GM12874 (cell line): ENCODE results near the gene CCDC43.

Source experiments
- TF ChIP-seq, protein P1 (sequence below): IDR thresholded peaks from 2 replicates; pipeline ENCODE4 v1.5.1; 2011; ENCODE audit warnings: low read depth, mild to moderate bottlenecking, control low read depth, low read length, moderate library complexity; ENCODE audit not compliant: insufficient read depth

CCDC43 gene

DNA sequence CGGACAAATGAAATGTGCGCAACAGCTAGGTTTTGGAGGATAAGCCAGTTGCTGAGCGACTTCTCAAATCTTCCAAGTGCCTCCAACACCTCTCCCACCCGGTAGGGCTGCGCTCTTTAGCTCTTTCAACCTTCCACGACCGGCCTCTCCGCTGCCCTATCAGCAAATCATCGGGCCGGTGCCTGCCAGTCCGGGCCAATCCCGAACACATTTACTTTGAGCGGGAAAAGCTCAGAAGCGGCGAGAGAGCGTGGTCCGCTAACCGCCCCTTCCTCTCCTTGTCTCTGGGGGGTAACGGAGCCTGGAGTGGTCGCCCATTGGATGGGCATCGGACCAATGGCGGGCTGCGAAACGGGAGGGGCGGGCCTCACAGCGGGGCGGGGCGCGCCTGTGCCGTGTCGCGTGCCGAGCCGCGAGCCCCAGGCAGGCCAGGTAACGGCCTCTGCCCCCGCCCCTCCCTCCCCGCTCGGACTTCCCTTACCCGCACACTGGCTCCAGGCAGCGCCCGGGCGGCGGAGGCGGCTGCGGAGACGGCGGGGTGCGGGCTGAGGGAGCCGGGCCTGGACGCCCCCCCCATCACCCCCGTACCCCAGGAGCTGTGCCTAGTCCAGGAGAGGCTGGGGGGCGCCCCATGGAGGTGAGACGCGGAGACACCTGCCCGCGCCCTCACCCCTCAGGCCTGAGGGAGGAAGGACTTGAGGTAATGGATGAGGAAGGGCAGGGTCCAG, 33.4 kb downstream of the CCDC43 start, which contains the start of gene MEIOC:
TSS of gene MEIOC (plus strand) at position 486 of the 728 bp plus-strand sequence. CDS start at position 632, 146 bp downstream.
- TF ChIP-seq, protein P1, sequence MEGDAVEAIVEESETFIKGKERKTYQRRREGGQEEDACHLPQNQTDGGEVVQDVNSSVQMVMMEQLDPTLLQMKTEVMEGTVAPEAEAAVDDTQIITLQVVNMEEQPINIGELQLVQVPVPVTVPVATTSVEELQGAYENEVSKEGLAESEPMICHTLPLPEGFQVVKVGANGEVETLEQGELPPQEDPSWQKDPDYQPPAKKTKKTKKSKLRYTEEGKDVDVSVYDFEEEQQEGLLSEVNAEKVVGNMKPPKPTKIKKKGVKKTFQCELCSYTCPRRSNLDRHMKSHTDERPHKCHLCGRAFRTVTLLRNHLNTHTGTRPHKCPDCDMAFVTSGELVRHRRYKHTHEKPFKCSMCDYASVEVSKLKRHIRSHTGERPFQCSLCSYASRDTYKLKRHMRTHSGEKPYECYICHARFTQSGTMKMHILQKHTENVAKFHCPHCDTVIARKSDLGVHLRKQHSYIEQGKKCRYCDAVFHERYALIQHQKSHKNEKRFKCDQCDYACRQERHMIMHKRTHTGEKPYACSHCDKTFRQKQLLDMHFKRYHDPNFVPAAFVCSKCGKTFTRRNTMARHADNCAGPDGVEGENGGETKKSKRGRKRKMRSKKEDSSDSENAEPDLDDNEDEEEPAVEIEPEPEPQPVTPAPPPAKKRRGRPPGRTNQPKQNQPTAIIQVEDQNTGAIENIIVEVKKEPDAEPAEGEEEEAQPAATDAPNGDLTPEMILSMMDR: no peak

DNA sequence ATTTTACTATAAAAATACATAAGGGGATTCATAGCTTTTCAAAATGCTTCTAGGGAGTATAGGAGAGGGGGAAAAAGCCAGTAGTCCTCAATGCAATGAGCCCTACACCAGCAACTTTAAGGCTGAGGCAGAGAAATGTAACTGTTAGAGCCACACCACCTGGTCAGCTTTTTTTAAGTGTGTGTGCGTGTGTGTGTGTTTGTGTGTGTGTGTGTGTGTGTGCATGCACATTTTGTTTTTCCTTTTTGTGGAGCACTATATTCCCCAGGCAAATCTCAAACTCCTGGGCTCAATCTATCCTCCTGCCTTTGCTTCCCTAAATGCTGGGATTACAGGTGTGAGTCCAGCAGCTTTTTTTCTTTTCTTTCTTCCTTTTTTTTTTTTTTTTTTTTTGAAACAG, 35.6 kb downstream of the CCDC43 start:
- TF ChIP-seq, protein P1: no peak

DNA sequence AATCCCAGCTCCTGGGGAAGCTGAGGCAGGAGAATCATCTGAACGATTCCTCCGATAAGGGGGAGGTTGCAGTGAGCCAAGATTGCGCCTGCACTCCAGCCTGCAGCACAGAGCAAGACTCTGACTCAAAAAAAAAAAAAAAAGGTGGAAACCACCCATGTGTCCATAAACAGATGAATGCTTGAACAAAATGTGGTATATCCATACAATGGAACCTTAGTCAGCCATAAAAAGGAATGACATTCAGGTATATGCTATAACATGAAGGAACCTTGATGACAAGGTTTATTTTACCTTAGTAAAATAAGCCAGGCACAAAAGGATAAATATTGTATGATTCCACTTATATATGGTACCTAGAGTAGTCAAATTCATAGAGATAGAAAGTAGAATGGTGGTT, 36.2 kb downstream of the CCDC43 start:
- TF ChIP-seq, protein P1: no peak

DNA sequence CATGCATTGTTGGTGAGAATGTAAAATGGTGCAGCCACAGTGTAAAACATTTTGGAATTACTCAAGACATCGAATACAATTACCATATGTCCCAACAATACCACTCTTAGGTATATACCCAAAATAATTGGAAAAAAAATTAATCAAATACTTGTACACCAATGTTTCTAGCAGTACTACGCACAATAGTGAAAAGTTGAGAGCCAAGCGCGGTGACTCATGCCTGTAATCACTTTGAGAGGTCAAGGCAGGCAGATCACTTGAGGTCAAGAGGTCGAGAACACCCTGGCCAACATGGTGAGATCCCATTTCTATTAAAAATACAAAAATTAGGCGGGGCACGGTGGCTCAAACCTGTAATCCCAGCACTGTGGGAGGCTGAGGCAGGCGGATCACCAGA, 36.8 kb downstream of the CCDC43 start:
- TF ChIP-seq, protein P1: no peak

DNA sequence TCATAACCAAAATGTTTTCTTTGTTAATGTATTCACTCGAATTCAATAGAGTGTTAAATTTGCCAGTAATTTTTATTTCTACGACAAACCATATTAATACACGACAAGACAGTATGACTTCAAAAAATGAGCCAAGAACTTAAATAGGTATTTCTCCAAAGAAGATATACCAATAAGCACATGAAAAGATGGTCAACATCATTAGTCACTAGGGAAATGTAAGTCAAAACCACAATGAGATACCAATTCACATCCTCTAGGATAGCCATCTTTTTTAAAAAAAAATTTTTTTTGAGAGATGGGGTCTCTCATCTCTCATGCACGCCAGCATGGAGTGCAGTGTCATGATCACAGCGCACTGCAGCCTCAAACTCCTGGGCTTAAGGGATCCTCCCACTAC, 38.3 kb downstream of the CCDC43 start:
- TF ChIP-seq, protein P1: no peak

DNA sequence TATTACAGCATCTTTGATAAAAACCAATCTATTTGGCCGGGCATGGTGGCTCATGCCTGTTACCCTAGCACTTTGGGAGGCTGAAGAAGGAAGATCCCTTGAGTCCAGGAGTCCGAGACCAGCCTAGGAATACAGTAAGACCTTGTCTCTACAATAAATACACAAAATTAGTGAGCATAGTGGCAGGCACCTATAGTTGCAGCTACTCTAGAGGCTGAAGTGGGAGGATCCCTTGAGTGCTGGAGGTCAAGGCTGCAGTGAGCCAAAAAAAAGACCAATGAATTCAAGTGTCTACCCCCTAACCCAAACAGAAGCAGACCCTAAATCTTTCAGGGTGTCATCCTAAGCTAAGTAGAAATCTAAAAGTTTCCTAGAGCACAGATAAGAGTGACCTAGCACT, 40.6 kb downstream of the CCDC43 start:
- TF ChIP-seq, protein P1: no peak

DNA sequence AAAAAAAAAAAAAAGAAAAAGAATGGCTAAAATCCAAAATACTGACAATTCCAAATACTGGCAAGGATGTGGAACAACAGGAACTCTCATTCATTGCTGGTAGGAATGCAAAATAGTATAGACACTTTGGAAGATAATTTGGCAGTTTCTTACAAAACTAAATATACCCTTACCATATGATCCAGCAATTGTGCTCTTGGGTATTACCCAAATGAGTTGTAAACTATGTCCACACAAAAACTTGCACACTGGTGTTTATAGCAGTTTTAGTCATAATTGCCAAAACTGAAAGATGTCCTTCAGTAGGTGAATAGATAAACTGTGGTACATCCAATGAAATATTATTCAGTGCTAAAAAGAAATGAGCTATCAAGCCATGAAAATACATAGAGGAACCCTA, 41.8 kb downstream of the CCDC43 start:
- TF ChIP-seq, protein P1: no peak
